ENCODE measurements around the gene MSI2. TPM values are rescaled to one million over a fixed set of nuclear protein-coding genes. Genes with fewer than 3 reads are reported as not detected.

Gene MSI2
- total RNA-seq, 1 donor from 2014 or later: 67.9 TPM

DNA sequence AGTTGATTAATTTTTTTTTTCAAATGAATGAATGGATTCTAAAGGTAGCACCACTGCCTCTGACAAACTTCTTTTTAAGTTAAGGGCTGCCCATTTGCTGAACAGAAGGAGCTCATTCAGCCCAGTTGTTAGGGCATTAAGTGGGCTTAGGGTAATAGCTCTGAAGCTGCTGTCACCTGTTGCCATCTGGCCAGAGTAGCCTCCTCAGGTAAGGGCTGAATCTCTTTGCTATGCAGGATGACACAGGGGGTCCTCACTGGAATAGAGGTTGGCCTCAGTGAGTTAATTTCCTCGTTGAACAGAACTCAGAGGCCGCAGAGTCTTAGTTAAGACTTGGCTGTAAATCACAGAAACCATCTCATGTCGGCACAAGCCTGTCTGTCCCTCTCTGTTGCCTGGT is 255.9 kb downstream of the MSI2 start:
- Histone ChIP-seq H4K20me1 (ENCODE audit: insufficient read depth, low read length) (peaks cover 26% of the 10 kb centered on the region), H3K36me3 (ENCODE audit: insufficient read depth, low read length) (no peaks in the 10 kb centered on the region), H3K79me2 (ENCODE audit: insufficient read depth, low read length) (peaks cover 4% of the 10 kb centered on the region), H3K4me3 (ENCODE audit: insufficient read depth, low read depth, low read length) (no peak overlapping the region), H3K27ac (ENCODE audit: low read depth, low read length) (no peak overlapping the region), H3K4me2 (ENCODE audit: low read length) (no peak overlapping the region), H3K9ac (ENCODE audit: low read length) (no peak overlapping the region), H3K9me3 (ENCODE audit: insufficient read depth, low read depth, low read length) (no peaks in the 10 kb centered on the region), H3K27me3 (ENCODE audit: insufficient read depth, low read length) (no peaks in the 10 kb centered on the region), H3K4me1 (ENCODE audit: insufficient read depth, low read length) (no peaks in the 10 kb centered on the region), H2AFZ (ENCODE audit: low read depth, low read length) (no peak overlapping the region)
- Mint-ChIP-seq H3K27ac (ENCODE audit: unreplicated experiment) (no peak overlapping the region), H3K27me3 (ENCODE audit: low read depth, unreplicated experiment) (no peaks in the 10 kb centered on the region), H3K36me3 (ENCODE audit: low read depth, unreplicated experiment) (peaks cover 7% of the 10 kb centered on the region), H3K4me3 (ENCODE audit: unreplicated experiment) (no peak overlapping the region), H3K4me1 (ENCODE audit: low read depth, unreplicated experiment) (peaks cover 14% of the 10 kb centered on the region), H3K9me3 (ENCODE audit: unreplicated experiment) (peaks cover 3% of the 10 kb centered on the region)
- TF ChIP-seq, protein P1, sequence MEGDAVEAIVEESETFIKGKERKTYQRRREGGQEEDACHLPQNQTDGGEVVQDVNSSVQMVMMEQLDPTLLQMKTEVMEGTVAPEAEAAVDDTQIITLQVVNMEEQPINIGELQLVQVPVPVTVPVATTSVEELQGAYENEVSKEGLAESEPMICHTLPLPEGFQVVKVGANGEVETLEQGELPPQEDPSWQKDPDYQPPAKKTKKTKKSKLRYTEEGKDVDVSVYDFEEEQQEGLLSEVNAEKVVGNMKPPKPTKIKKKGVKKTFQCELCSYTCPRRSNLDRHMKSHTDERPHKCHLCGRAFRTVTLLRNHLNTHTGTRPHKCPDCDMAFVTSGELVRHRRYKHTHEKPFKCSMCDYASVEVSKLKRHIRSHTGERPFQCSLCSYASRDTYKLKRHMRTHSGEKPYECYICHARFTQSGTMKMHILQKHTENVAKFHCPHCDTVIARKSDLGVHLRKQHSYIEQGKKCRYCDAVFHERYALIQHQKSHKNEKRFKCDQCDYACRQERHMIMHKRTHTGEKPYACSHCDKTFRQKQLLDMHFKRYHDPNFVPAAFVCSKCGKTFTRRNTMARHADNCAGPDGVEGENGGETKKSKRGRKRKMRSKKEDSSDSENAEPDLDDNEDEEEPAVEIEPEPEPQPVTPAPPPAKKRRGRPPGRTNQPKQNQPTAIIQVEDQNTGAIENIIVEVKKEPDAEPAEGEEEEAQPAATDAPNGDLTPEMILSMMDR (IDR thresholded peaks at IDR 0.05; ENCODE audit: insufficient read depth, low read depth, low read length): no peak
- TF ChIP-seq EZH2 (IDR thresholded peaks at IDR 0.05; ENCODE audit: insufficient read depth, low read length): no peak
- no peak for DNase-seq (ENCODE audit: low read depth)
- no peak for FAIRE-seq

DNA sequence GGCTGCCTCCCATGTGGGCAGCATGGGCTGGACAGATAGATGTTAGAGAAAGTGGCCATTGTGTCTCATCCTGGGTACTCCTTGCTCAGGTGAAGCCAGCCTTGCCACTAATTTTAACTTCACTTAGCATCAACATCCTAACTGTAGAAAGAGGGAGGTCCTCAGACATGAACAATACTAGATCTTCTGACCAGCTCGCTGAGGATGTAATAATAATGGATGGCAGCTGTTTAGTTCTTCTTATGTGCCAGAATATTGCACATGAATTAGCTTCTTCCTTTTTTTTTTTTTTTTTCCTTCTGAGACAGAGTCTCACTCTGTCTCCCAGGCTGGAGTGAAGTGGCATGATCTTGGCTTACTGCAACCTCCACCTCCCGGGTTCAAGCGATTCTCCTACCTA is 256.4 kb downstream of the MSI2 start:
- H3K9me3 ChIP-seq (ENCODE audit: insufficient read depth, low read depth, low read length): no peaks in the 10 kb centered on the region

DNA sequence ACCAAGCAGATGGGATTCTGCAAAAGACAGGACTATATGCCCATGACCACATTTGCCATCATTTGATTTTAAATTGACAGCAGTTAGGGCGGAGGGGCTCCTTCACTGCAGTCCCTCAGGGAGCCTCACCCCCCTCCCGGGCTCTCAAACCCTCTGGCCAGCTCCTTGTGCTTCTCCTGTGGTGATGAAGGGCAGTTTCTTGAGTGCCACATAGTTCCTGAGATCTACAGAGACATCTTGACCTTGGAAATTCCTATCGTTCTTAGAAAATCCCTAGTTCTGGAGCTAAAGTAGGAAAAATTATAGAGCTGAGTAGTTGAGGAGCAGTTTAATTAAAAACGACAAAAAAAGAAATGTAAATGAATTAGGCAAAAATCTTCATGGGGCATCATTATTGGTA is 257.2 kb downstream of the MSI2 start:
- H3K4me1 ChIP-seq (ENCODE audit: insufficient read depth, low read length): no peaks in the 10 kb centered on the region
- no peaks in the 10 kb centered on the region for H3K27me3 Mint-ChIP-seq (ENCODE audit: low read depth, unreplicated experiment)

More for the DNA sequence above, 256.4 kb downstream of the MSI2 start:
- H3K9me3 Mint-ChIP-seq (ENCODE audit: unreplicated experiment): peaks cover 3% of the 10 kb centered on the region
- H3K27me3 ChIP-seq (ENCODE audit: insufficient read depth, low read length): no peaks in the 10 kb centered on the region
- H3K36me3 Mint-ChIP-seq (ENCODE audit: low read depth, unreplicated experiment): peaks cover 7% of the 10 kb centered on the region
- H3K27ac Mint-ChIP-seq (ENCODE audit: unreplicated experiment): no peak overlapping the region
- H4K20me1 ChIP-seq (ENCODE audit: insufficient read depth, low read length): peaks cover 26% of the 10 kb centered on the region
- no peaks in the 10 kb centered on the region for H3K36me3 ChIP-seq (ENCODE audit: insufficient read depth, low read length)
- H3K79me2 ChIP-seq (ENCODE audit: insufficient read depth, low read length): peaks cover 4% of the 10 kb centered on the region
- peaks cover 16% of the 10 kb centered on the region for H3K4me1 Mint-ChIP-seq (ENCODE audit: low read depth, unreplicated experiment)
- no peak overlapping the region for H3K4me2 ChIP-seq (ENCODE audit: low read length)
- H3K4me3 Mint-ChIP-seq (ENCODE audit: unreplicated experiment): no peak overlapping the region
- no peaks in the 10 kb centered on the region for H3K27me3 Mint-ChIP-seq (ENCODE audit: low read depth, unreplicated experiment)
- no peak for DNase-seq (ENCODE audit: low read depth)
- H3K9ac ChIP-seq (ENCODE audit: low read length): no peak overlapping the region
- no peak overlapping the region for H3K27ac ChIP-seq (ENCODE audit: low read depth, low read length)
- TF ChIP-seq, protein P1 (IDR thresholded peaks at IDR 0.05; ENCODE audit: insufficient read depth, low read depth, low read length): no peak
- no peak for TF ChIP-seq EZH2 (IDR thresholded peaks at IDR 0.05; ENCODE audit: insufficient read depth, low read length)
- no peak overlapping the region for H2AFZ ChIP-seq (ENCODE audit: low read depth, low read length)
- H3K4me3 ChIP-seq (ENCODE audit: insufficient read depth, low read depth, low read length): no peak overlapping the region
- no peak for FAIRE-seq
- H3K4me1 ChIP-seq (ENCODE audit: insufficient read depth, low read length): no peaks in the 10 kb centered on the region

More for the DNA sequence above, 257.2 kb downstream of the MSI2 start:
- Histone ChIP-seq H3K4me3 (ENCODE audit: insufficient read depth, low read depth, low read length) (no peak overlapping the region), H3K79me2 (ENCODE audit: insufficient read depth, low read length) (peaks cover 4% of the 10 kb centered on the region), H3K4me2 (ENCODE audit: low read length) (no peak overlapping the region), H3K27ac (ENCODE audit: low read depth, low read length) (no peak overlapping the region), H3K36me3 (ENCODE audit: insufficient read depth, low read length) (no peaks in the 10 kb centered on the region), H2AFZ (ENCODE audit: low read depth, low read length) (no peak overlapping the region), H3K9me3 (ENCODE audit: insufficient read depth, low read depth, low read length) (no peaks in the 10 kb centered on the region), H4K20me1 (ENCODE audit: insufficient read depth, low read length) (peaks cover 18% of the 10 kb centered on the region), H3K27me3 (ENCODE audit: insufficient read depth, low read length) (no peaks in the 10 kb centered on the region), H3K9ac (ENCODE audit: low read length) (no peak overlapping the region)
- Mint-ChIP-seq H3K4me3 (ENCODE audit: unreplicated experiment) (no peak overlapping the region), H3K4me1 (ENCODE audit: low read depth, unreplicated experiment) (peaks cover 17% of the 10 kb centered on the region), H3K27ac (ENCODE audit: unreplicated experiment) (no peak overlapping the region), H3K9me3 (ENCODE audit: unreplicated experiment) (peaks cover 3% of the 10 kb centered on the region), H3K36me3 (ENCODE audit: low read depth, unreplicated experiment) (peaks cover 7% of the 10 kb centered on the region)
- no peak for FAIRE-seq
- TF ChIP-seq EZH2 (IDR thresholded peaks at IDR 0.05; ENCODE audit: insufficient read depth, low read length): no peak
- TF ChIP-seq, protein P1 (IDR thresholded peaks at IDR 0.05; ENCODE audit: insufficient read depth, low read depth, low read length): no peak
- DNase-seq (ENCODE audit: low read depth): no peak
